Endodermal cell (in vitro differentiated cells): ENCODE data around the gene ZNF213. TPM values are rescaled to one million over a fixed set of nuclear protein-coding genes. Genes with fewer than 3 reads are reported as not detected.

ENCODE experiments used
- DNase-seq: peaks from one replicate; pipeline ENCODE4 v3.0.0-alpha.2; 2017
- H3K27ac ChIP-seq: 2 replicates; pipeline ENCODE4 v1.5.1; 2013; ENCODE audit warnings: mild to moderate bottlenecking, low read depth, low read length, moderate library complexity
- H3K27me3 ChIP-seq: 2 replicates; pipeline ENCODE4 v1.6.1; 2013; ENCODE audit warnings: mild to moderate bottlenecking, low read length, moderate library complexity; ENCODE audit not compliant: insufficient read depth, control insufficient read depth, poor library complexity, severe bottlenecking
- H3K36me3 ChIP-seq: 2 replicates; pipeline ENCODE4 v1.7.0; 2013; ENCODE audit warnings: mild to moderate bottlenecking, low read length, moderate library complexity; ENCODE audit not compliant: control insufficient read depth, insufficient read depth
- H3K4me1 ChIP-seq: one replicate; pipeline ENCODE4 v1.7.0; 2013; ENCODE audit warnings: low read length; ENCODE audit not compliant: control insufficient read depth, insufficient read depth
- H3K4me3 ChIP-seq: 2 replicates; pipeline ENCODE4 v1.5.1; 2013; ENCODE audit warnings: mild to moderate bottlenecking, low read length, moderate library complexity
- H3K9ac ChIP-seq: 2 replicates; pipeline ENCODE4 v1.6.1; 2013; ENCODE audit warnings: mild to moderate bottlenecking, low read length, moderate library complexity; ENCODE audit not compliant: poor library complexity, severe bottlenecking; ENCODE audit errors: extremely low read depth
- H3K9me3 ChIP-seq: 2 replicates; pipeline ENCODE4 v1.6.1; 2013; ENCODE audit warnings: mild to moderate bottlenecking, low read length, moderate library complexity; ENCODE audit not compliant: control insufficient read depth
- H3K27ac Mint-ChIP-seq: 2 replicates; pipeline ENCODE4 v1.8.0; 2020; ENCODE audit warnings: mixed read lengths
- H3K27me3 Mint-ChIP-seq: 2 replicates; pipeline ENCODE4 v1.8.0; 2021; ENCODE audit warnings: mild to moderate bottlenecking, mixed read lengths; ENCODE audit not compliant: insufficient read depth
- H3K36me3 Mint-ChIP-seq: 2 replicates; pipeline ENCODE4 v1.8.0; 2020; ENCODE audit warnings: low read depth, mixed read lengths
- H3K4me1 Mint-ChIP-seq: 2 replicates; pipeline ENCODE4 v1.8.0; 2020; ENCODE audit warnings: mixed read lengths
- H3K4me3 Mint-ChIP-seq: 2 replicates; pipeline ENCODE4 v1.8.0; 2020; ENCODE audit warnings: mild to moderate bottlenecking, moderate library complexity, mixed read lengths
- H3K9me3 Mint-ChIP-seq: 2 replicates; pipeline ENCODE4 v1.8.0; 2020; ENCODE audit warnings: mild to moderate bottlenecking, mixed read lengths
- WGBS, 2 experiments: methylation state at CpG; one replicate each; pipeline versions ENCODE4 v1.1.5 to v1.1.7; 2013; ENCODE audit warnings: missing lambda C conversion rate in 2 of 2, mixed read lengths in 1 of 2; ENCODE audit not compliant: insufficient coverage in 1 of 2, insufficient read length in 1 of 2; 5-methylcytosine and 5-hydroxymethylcytosine counted together
- total RNA-seq, 2 donors: library from RNA; stranded (reverse); fragmentation: NEBNext Ultra II Directional in 1 of 2; extraction: Animal tissue kit (Norgen Biotek cat#: 25700) in 1 of 2; gene quantifications; 2 replicates in 1 of 2; 3 replicates in 1 of 2; pipeline ENCODE4 v1.2.1, GENCODE V29; 2021
- TF ChIP-seq, protein P1 (sequence below): fragments of 200-600 bp; sonication (generic); conservative IDR thresholded peaks from 2 replicates; pipeline ENCODE4 v1.5.0; 2021; ENCODE audit warnings: antibody characterized with exemption, mild to moderate bottlenecking

Gene ZNF213
- total RNA-seq, 2 donors from 2014 or later = 5.1 to 6.3 TPM

DNA sequence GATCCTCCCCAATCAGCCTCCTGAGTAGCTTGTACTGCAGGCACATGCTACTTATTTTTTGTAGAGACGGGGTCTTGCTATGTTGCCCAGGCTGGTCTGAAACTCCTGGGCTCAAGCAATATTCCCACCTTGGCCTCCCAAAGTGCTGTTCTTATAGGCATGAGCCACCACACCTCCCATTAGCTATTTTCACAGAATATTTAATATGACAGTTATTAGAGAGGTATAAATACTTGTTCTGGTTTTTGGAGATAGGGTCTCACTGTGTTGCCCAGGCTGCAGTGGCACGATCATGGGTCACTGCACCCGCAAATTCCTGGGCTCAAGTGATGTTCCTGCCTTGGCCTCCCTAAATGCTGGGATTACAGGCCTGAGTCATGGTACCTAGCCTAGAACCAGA, 21.1 kb downstream of the ZNF213 start:
- WGBS, 2 experiments = 83 to 92% methylated on average over 2 to 3 of the region's 3 CpGs
- H3K36me3 ChIP-seq = no peaks in the 10 kb centered on the region
- H3K4me1 ChIP-seq = no peaks in the 10 kb centered on the region
- no peaks in the 10 kb centered on the region for H3K36me3 Mint-ChIP-seq
- H3K9ac ChIP-seq = no peak overlapping the region
- H3K4me3 ChIP-seq = no peak overlapping the region
- H3K27ac Mint-ChIP-seq = no peak overlapping the region
- peaks cover 28% of the 10 kb centered on the region for H3K27me3 Mint-ChIP-seq
- H3K9me3 Mint-ChIP-seq = peaks cover 2% of the 10 kb centered on the region
- H3K27ac ChIP-seq = no peak overlapping the region
- no peak for DNase-seq
- peaks cover 8% of the 10 kb centered on the region for H3K27me3 ChIP-seq
- H3K4me3 Mint-ChIP-seq = no peak overlapping the region
- TF ChIP-seq, protein P1, sequence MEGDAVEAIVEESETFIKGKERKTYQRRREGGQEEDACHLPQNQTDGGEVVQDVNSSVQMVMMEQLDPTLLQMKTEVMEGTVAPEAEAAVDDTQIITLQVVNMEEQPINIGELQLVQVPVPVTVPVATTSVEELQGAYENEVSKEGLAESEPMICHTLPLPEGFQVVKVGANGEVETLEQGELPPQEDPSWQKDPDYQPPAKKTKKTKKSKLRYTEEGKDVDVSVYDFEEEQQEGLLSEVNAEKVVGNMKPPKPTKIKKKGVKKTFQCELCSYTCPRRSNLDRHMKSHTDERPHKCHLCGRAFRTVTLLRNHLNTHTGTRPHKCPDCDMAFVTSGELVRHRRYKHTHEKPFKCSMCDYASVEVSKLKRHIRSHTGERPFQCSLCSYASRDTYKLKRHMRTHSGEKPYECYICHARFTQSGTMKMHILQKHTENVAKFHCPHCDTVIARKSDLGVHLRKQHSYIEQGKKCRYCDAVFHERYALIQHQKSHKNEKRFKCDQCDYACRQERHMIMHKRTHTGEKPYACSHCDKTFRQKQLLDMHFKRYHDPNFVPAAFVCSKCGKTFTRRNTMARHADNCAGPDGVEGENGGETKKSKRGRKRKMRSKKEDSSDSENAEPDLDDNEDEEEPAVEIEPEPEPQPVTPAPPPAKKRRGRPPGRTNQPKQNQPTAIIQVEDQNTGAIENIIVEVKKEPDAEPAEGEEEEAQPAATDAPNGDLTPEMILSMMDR = no peak
- H3K9me3 ChIP-seq = no peaks in the 10 kb centered on the region
- peaks cover 3% of the 10 kb centered on the region for H3K4me1 Mint-ChIP-seq

DNA sequence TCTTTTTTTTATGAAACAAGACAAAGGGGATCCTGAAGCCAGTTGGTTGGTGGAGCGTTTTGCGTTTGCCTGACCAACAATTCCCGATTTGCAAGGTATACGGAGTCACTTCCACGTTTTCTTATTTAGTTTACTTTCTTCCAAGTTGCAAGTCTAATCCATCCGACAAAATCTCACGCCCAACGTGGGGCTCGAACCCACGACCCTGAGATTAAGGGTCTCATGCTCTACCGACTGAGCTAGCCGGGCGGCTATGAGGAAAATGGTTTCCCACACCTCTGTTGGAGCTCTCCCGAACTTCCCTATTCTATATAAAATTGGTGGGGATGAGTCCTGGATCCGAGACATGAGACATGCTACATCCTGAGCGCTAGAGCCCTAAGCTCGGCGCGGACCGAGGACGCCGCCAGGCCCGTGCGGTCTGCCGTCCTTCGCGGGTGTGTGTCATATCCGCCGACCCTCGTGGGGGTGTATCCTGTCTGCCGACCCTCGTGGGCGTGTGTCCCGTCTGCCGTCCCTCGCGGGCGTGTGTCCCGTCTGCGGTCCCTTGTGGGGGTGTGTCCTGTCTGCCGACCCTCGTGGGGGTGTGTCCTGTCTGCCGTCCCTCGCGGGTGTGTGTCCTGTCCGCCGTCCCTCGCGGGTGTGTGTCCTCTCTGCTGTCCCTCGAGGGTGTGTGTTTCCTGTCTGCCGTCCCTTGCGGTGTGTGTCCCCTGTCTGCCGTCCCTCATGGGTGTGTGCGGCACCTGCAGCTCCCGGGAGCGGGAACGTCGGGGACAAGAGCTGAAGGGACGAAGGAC, 22.6 kb downstream of the ZNF213 start:
- Histone ChIP-seq H3K9me3 (no peaks in the 10 kb centered on the region), H3K4me3 (peak overlapping the region; percentile 87), H3K36me3 (no peaks in the 10 kb centered on the region), H3K9ac (peak overlapping the region; percentile 11), H3K27ac (no peak overlapping the region), H3K4me1 (no peaks in the 10 kb centered on the region), H3K27me3 (peaks cover 8% of the 10 kb centered on the region)
- peaks cover 29% of the 10 kb centered on the region for H3K27me3 Mint-ChIP-seq
- TF ChIP-seq, protein P1 = no peak
- peaks cover 2% of the 10 kb centered on the region for H3K9me3 Mint-ChIP-seq
- H3K4me1 Mint-ChIP-seq = peaks cover 3% of the 10 kb centered on the region
- peak; percentile 96 for DNase-seq
- H3K36me3 Mint-ChIP-seq = no peaks in the 10 kb centered on the region
- H3K27ac Mint-ChIP-seq = peak overlapping the region; percentile 88
- H3K4me3 Mint-ChIP-seq = peak overlapping the region; percentile 72
- 1% methylated on average over 27 to 59 of the region's 59 CpGs for WGBS, 2 experiments

DNA sequence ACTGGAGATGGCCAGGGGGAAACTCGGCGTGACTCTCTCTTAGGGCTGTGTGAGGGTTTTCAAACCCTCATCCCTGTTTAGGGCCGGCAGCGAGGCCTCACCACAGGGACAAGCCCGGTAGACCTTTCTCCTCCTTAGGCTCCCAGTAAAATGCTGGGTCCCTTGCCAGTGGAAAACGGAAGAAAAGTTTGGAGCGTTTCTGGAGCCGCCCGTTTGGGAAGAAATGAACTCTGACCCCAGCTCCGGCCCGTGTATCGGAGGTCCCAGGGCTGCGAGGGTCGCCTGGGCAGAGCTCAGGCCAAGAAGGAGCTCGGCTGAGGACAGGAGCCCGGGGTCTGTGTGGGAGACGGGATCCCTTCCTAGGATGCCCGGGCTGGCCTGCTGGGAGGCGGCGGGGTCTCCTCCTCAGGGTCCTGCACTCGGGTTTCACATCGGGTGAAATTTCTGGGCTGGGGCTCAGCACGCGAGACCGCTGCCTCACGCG, 23.2 kb downstream of the ZNF213 start:
- Histone ChIP-seq H3K9me3 (no peaks in the 10 kb centered on the region), H3K4me3 (peak overlapping the region; percentile 87), H3K4me1 (no peaks in the 10 kb centered on the region), H3K27me3 (peaks cover 8% of the 10 kb centered on the region), H3K27ac (no peak overlapping the region), H3K36me3 (no peaks in the 10 kb centered on the region), H3K9ac (peak overlapping the region; percentile 11)
- TF ChIP-seq, protein P1 = no peak
- WGBS, 2 experiments = 1% methylated on average over 18 to 27 of the region's 27 CpGs
- Mint-ChIP-seq H3K4me3 (peak overlapping the region; percentile 72), H3K27ac (peak overlapping the region; percentile 88), H3K9me3 (peaks cover 2% of the 10 kb centered on the region), H3K36me3 (no peaks in the 10 kb centered on the region), H3K27me3 (peaks cover 29% of the 10 kb centered on the region), H3K4me1 (peaks cover 3% of the 10 kb centered on the region)
- peak; percentile 82 for DNase-seq
